ENCODE results near the gene GPATCH4. TPM values are rescaled to one million over a fixed set of nuclear protein-coding genes. Genes with fewer than 3 reads are reported as not detected.

Gene GPATCH4
- total RNA-seq (2022) (52.5 and 53.5 TPM in 2 replicates), Bru-seq, nascent RNA (percentile 92 among the genes with signal in this experiment), BruChase-seq, experiment 1, labeled RNA remaining after a 2-hour chase (percentile 92 among the genes with signal in this experiment), BruChase-seq, experiment 2, labeled RNA remaining after a 6-hour chase (percentile 96 among the genes with signal in this experiment)
- long read RNA-seq, transcript GPATCH4-201 (8 exons, 1,972 nt), result major isoform, 113 of 132 reads
- long read RNA-seq, partial matches to known transcripts, result 2 of 132 reads
- long read RNA-seq, other reads (novel, unspliced or antisense), result 14 of 132 reads

GRCh38 chr1:156601122-156601830 is at the start of gene GPATCH4:
TSS of gene GPATCH4 (minus strand) at chr1:156601479.
- no peaks in the 10 kb centered on the region for H3K27me3 Mint-ChIP-seq (ENCODE audit: insufficient read depth, unreplicated experiment)
- H3K36me3 Mint-ChIP-seq (ENCODE audit: insufficient read depth, unreplicated experiment), result peaks cover 23% of the 10 kb centered on the region
- Histone ChIP-seq H3K4me3 (ENCODE audit: low read depth, low read length) (peak within 1 kb of the TSS; percentile 84), H3K4me1 (peaks cover 8% of the 10 kb centered on the region; the same call in 1 of the 2 replicates), H3K9me3 (no peaks in the 10 kb centered on the region), H3K27me3 (replicated peaks; ENCODE audit: control insufficient read depth, insufficient read depth, low read length) (no peaks in the 10 kb centered on the region), H3K36me3 (ENCODE audit: control insufficient read depth, insufficient read depth, low read length) (0 out of 2 replicates have a peak, but pooled peaks cover 1% of the 10 kb centered on the region)
- POLR2A ChIA-PET, result interaction anchor here (0.6 to 1.0 kb wide), 3 partner anchors 10 to 144 kb away, joined by 5 to 12 read pairs (median 8); partner anchors contain the start of genes MEF2D and NAXE
- DNase-seq, result peak; percentile 85
- H3K4me3 Mint-ChIP-seq (ENCODE audit: unreplicated experiment), result peak within 1 kb of the TSS; percentile 79
- no peaks in the 10 kb centered on the region for H3K9me3 Mint-ChIP-seq (ENCODE audit: unreplicated experiment)
- TF ChIP-seq CTCF (IDR thresholded peaks at IDR 0.05; ENCODE audit: insufficient read depth in 1 of 2, low read depth in 1 of 2, low read length in 1 of 2, severe bottlenecking in 1 of 2, unreplicated experiment in 1 of 2), result no peak
- peak within 1 kb of the TSS; percentile 88 for H3K27ac Mint-ChIP-seq (ENCODE audit: unreplicated experiment)
- no TSS peak for BruUV-seq (replicated peaks)
- H3K4me1 Mint-ChIP-seq (ENCODE audit: low read depth, unreplicated experiment), result no peaks in the 10 kb centered on the region
- intact Hi-C loops (cut with micrococcal nuclease; ENCODE audit: unreplicated experiment), result loop anchor here (1.0 to 10.0 kb wide), 3 partner anchors 10 to 216 kb away; partner anchors contain the start of genes MEF2D and NAXE
- CTCF ChIA-PET, result interaction anchor here (0.9 to 1.0 kb wide), 2 partner anchors 10 to 216 kb away, joined by 3 to 5 read pairs; partner anchors contain the start of gene NAXE

GRCh38 chr1:156648951-156649350 is 47.7 kb upstream of the GPATCH4 start:
- H3K9me3 ChIP-seq, result no peaks in the 10 kb centered on the region
- intact Hi-C loops (cut with micrococcal nuclease; ENCODE audit: unreplicated experiment), result no loop called here
- H3K27me3 ChIP-seq (replicated peaks; ENCODE audit: control insufficient read depth, insufficient read depth, low read length), result no peaks in the 10 kb centered on the region
- TF ChIP-seq CTCF (IDR thresholded peaks at IDR 0.05; ENCODE audit: insufficient read depth in 1 of 2, low read depth in 1 of 2, low read length in 1 of 2, severe bottlenecking in 1 of 2, unreplicated experiment in 1 of 2), result no peak
- ChIA-PET POLR2A (no interaction called here), CTCF (interaction anchor here (0.6 to 1.3 kb wide), 5 partner anchors 16 to 29 kb away, joined by 3 to 13 read pairs (median 3); no protein-coding TSS in a partner anchor)
- BruUV-seq (replicated peaks), result no TSS peak
- no peaks in the 10 kb centered on the region for H3K4me1 ChIP-seq
- Mint-ChIP-seq H3K4me3 (ENCODE audit: unreplicated experiment) (no peak overlapping the region), H3K27me3 (ENCODE audit: insufficient read depth, unreplicated experiment) (peaks cover 2% of the 10 kb centered on the region), H3K9me3 (ENCODE audit: unreplicated experiment) (no peaks in the 10 kb centered on the region), H3K27ac (ENCODE audit: unreplicated experiment) (no peak overlapping the region), H3K36me3 (ENCODE audit: insufficient read depth, unreplicated experiment) (no peaks in the 10 kb centered on the region), H3K4me1 (ENCODE audit: low read depth, unreplicated experiment) (no peaks in the 10 kb centered on the region)
- no peaks in the 10 kb centered on the region for H3K36me3 ChIP-seq (ENCODE audit: control insufficient read depth, insufficient read depth, low read length)
- no peak overlapping the region for H3K4me3 ChIP-seq (ENCODE audit: low read depth, low read length)
- no peak for DNase-seq

GRCh38 chr1:156648496-156648895 is 47.2 kb upstream of the GPATCH4 start:
- no peaks in the 10 kb centered on the region for H3K27me3 ChIP-seq (replicated peaks; ENCODE audit: control insufficient read depth, insufficient read depth, low read length)
- Mint-ChIP-seq H3K9me3 (ENCODE audit: unreplicated experiment) (no peaks in the 10 kb centered on the region), H3K36me3 (ENCODE audit: insufficient read depth, unreplicated experiment) (no peaks in the 10 kb centered on the region), H3K27me3 (ENCODE audit: insufficient read depth, unreplicated experiment) (peaks cover 4% of the 10 kb centered on the region), H3K4me3 (ENCODE audit: unreplicated experiment) (no peak overlapping the region), H3K27ac (ENCODE audit: unreplicated experiment) (no peak overlapping the region), H3K4me1 (ENCODE audit: low read depth, unreplicated experiment) (no peaks in the 10 kb centered on the region)
- intact Hi-C loops (cut with micrococcal nuclease; ENCODE audit: unreplicated experiment), result no loop called here
- BruUV-seq (replicated peaks), result no TSS peak
- no peaks in the 10 kb centered on the region for H3K9me3 ChIP-seq
- CTCF ChIA-PET, result interaction anchor here (0.6 to 1.3 kb wide), 4 partner anchors 17 to 24 kb away, joined by 3 to 13 read pairs (median 3); no protein-coding TSS in a partner anchor
- POLR2A ChIA-PET, result no interaction called here
- H3K36me3 ChIP-seq (ENCODE audit: control insufficient read depth, insufficient read depth, low read length), result no peaks in the 10 kb centered on the region
- TF ChIP-seq CTCF (IDR thresholded peaks at IDR 0.05; ENCODE audit: insufficient read depth in 1 of 2, low read depth in 1 of 2, low read length in 1 of 2, severe bottlenecking in 1 of 2, unreplicated experiment in 1 of 2), result no peak
- no peak overlapping the region for H3K4me3 ChIP-seq (ENCODE audit: low read depth, low read length)
- no peak for DNase-seq
- H3K4me1 ChIP-seq, result no peaks in the 10 kb centered on the region

Measured in Caco-2 (cell line).